HEK293 (cell line): ENCODE measurements around the gene JAGN1.
A peak's percentile ranks its signal among the peaks of the same experiment; 100 is the strongest.
"Not testable (repeated sequence)": the region's sequence is repeated elsewhere in the genome, so short reads cannot be mapped to it uniquely, and the experiment has no call there.

Source experiments
- CTCF ChIA-PET: fragments of 350-600 bp; formaldehyde crosslinking; extraction: SDS; loops from one replicate; lab custom pipeline; 2021; ENCODE audit warnings: antibody characterized with exemption; lab: Yijun Ruan, JAX
- POLR2A ChIA-PET: fragments of 300-600 bp; formaldehyde crosslinking; extraction: SDS; loops from one replicate; lab custom pipeline; 2020; ENCODE audit warnings: antibody characterized with exemption, inconsistent platforms; lab: Yijun Ruan, JAX
- H3K27ac ChIP-seq: fragments of 200-500 bp; sonication (Bioruptor generic); 2 replicates; pipeline ENCODE4 v1.5.1; 2014; ENCODE audit warnings: low read depth, low read length, control low read depth, inconsistent platforms; ENCODE audit errors: extremely low read depth
- H3K36me3 ChIP-seq, 2 experiments: fragments of 200-500 bp in 1 of 2; sonication (Bioruptor generic) in 1 of 2; 1 replicate in 1 of 2; 2 replicates in 1 of 2; pipeline ENCODE4 v1.5.1; 2014 to 2017; ENCODE audit warnings: inconsistent platforms in 2 of 2, low read length in 2 of 2; ENCODE audit not compliant: control insufficient read depth in 2 of 2, insufficient read depth in 1 of 2
- H3K4me1 ChIP-seq: fragments of 200-500 bp; sonication (Bioruptor generic); 2 replicates; pipeline ENCODE4 v1.5.1; 2014; ENCODE audit warnings: mild to moderate bottlenecking, low read length, inconsistent platforms; ENCODE audit not compliant: control insufficient read depth, insufficient read depth
- H3K4me3 ChIP-seq: 2 replicates; pipeline ENCODE4 v1.5.1; 2011; ENCODE audit warnings: low read depth, mild to moderate bottlenecking, control low read depth, low read length, moderate library complexity
- H3K9me3 ChIP-seq: fragments of 200-500 bp; sonication (Bioruptor generic); 2 replicates; pipeline ENCODE4 v1.5.1; 2014; ENCODE audit warnings: low read depth, low read length, inconsistent platforms; ENCODE audit not compliant: control insufficient read depth, insufficient read depth
- KLF1 ChIP-seq: fragments of 450-650 bp; formaldehyde crosslinking; IDR thresholded peaks from 2 replicates; pipeline ENCODE4 v1.5.1; 2016; ENCODE audit warnings: missing biosample characterization, missing genetic modification characterization
- KLF16 ChIP-seq: fragments of 450-650 bp; formaldehyde crosslinking; IDR thresholded peaks from 2 replicates; pipeline ENCODE4 v1.5.1; 2017; ENCODE audit warnings: missing biosample characterization, missing genetic modification characterization
- SCRT1 ChIP-seq: fragments of 450-650 bp; formaldehyde crosslinking; IDR thresholded peaks from 2 replicates; pipeline ENCODE4 v1.5.1; 2016; ENCODE audit warnings: missing biosample characterization, missing genetic modification characterization, borderline replicate concordance
- SCRT2 ChIP-seq: fragments of 450-650 bp; formaldehyde crosslinking; IDR thresholded peaks from 2 replicates; pipeline ENCODE4 v1.5.1; 2016; ENCODE audit warnings: missing biosample characterization, missing genetic modification characterization
- WT1 ChIP-seq: fragments of 450-650 bp; formaldehyde crosslinking; IDR thresholded peaks from 2 replicates; pipeline ENCODE4 v1.5.1; 2016; ENCODE audit warnings: missing biosample characterization, missing genetic modification characterization
- ZNF654 ChIP-seq: fragments of 450-650 bp; formaldehyde crosslinking; IDR thresholded peaks from 2 replicates; pipeline ENCODE4 v1.5.1; 2016; ENCODE audit warnings: low read depth, missing biosample characterization, missing genetic modification characterization
- ZSCAN4 ChIP-seq: fragments of 450-650 bp; formaldehyde crosslinking; IDR thresholded peaks from 2 replicates; pipeline ENCODE4 v1.5.1; 2017; ENCODE audit warnings: missing biosample characterization, missing genetic modification characterization
- TF ChIP-seq, protein P1 (sequence below): fragments of 450-650 bp; formaldehyde crosslinking; IDR thresholded peaks from 2 replicates; pipeline ENCODE4 v1.5.1; 2016; ENCODE audit warnings: missing biosample characterization, missing genetic modification characterization
- TF ChIP-seq, protein P2 (sequence below): fragments of 450-650 bp; formaldehyde crosslinking; IDR thresholded peaks from 2 replicates; pipeline ENCODE4 v1.5.1; 2016; ENCODE audit warnings: missing biosample characterization, missing genetic modification characterization
- TF ChIP-seq, protein P3 (sequence below): fragments of 450-650 bp; formaldehyde crosslinking; IDR thresholded peaks from 2 replicates; pipeline ENCODE4 v1.5.1; 2017; ENCODE audit warnings: missing biosample characterization, missing genetic modification characterization

The JAGN1 gene

DNA sequence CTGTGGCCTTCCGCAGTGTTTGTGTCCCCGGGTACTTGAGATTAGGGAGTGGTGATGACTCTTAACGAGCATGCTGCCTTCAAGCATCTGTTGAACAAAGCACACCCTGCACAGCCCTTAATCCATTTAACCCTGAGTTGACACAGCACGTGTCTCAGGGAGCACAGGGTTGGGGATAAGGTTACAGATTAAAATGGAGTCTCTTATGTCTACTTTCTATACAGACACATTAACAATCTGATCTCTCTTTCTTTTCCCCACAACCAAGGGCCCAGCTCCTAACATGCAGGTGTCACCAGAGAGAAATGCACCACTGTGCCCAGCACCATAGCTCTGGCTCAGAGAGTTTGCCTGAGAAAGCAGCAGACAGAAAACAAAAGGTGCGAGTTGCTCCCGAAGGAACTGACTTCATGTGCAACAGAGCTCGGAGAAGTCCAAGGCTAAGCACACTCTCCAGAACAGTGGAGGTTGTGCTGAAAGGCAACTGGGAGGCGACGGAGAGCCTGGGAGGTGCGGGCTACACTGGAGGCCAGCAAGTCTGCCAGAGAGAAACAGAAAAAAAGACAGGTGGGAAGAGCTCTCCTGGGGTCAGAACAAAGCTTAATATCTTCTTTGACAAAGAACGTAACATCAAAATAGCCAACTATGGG lies 36.0 kb upstream of the JAGN1 start:
- CTCF ChIA-PET: interaction anchor here (0.7 to 1.2 kb wide), 2 partner anchors 59 to 92 kb away, joined by 3 to 4 read pairs; no protein-coding TSS in a partner anchor
- H3K36me3 ChIP-seq, POLR2A ChIA-PET, H3K4me1 ChIP-seq, H3K27ac ChIP-seq, H3K9me3 ChIP-seq, H3K4me3 ChIP-seq: not testable (repeated sequence)
- peak; percentile 80 for TF ChIP-seq WT1 (tag by site-specific recombination)
- TF ChIP-seq SCRT2 (tag by site-specific recombination): 0 out of 2 replicates have a peak, but pooled peaks have one; percentile 13
- 0 out of 2 replicates have a peak, but pooled peaks have one; percentile 24 for TF ChIP-seq KLF1 (tag by site-specific recombination)
- TF ChIP-seq, protein P1, sequence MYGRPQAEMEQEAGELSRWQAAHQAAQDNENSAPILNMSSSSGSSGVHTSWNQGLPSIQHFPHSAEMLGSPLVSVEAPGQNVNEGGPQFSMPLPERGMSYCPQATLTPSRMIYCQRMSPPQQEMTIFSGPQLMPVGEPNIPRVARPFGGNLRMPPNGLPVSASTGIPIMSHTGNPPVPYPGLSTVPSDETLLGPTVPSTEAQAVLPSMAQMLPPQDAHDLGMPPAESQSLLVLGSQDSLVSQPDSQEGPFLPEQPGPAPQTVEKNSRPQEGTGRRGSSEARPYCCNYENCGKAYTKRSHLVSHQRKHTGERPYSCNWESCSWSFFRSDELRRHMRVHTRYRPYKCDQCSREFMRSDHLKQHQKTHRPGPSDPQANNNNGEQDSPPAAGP (tag by site-specific recombination): 0 out of 2 replicates have a peak, but pooled peaks have one; percentile 49

DNA sequence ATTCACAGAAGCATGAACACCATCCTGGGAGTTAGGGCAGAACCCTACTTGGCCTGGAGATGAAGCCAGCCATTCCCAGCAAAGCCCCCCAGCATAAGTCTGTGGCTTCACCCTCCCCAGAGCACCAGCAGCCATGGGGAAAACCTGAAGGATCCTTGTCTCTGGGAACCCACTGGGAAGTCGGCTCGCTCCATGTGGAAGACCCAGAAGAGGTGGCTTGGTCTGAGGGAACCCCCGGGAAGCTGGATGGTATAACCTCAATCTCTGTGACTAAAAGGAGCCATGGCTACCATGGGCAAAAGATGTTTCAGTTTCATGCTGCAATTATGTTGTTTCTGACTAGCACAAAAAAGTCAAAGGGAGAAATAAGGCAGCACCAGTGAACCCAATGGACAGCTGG lies 34.8 kb upstream of the JAGN1 start:
- no peak for TF ChIP-seq ZSCAN4
- TF ChIP-seq, protein P2, sequence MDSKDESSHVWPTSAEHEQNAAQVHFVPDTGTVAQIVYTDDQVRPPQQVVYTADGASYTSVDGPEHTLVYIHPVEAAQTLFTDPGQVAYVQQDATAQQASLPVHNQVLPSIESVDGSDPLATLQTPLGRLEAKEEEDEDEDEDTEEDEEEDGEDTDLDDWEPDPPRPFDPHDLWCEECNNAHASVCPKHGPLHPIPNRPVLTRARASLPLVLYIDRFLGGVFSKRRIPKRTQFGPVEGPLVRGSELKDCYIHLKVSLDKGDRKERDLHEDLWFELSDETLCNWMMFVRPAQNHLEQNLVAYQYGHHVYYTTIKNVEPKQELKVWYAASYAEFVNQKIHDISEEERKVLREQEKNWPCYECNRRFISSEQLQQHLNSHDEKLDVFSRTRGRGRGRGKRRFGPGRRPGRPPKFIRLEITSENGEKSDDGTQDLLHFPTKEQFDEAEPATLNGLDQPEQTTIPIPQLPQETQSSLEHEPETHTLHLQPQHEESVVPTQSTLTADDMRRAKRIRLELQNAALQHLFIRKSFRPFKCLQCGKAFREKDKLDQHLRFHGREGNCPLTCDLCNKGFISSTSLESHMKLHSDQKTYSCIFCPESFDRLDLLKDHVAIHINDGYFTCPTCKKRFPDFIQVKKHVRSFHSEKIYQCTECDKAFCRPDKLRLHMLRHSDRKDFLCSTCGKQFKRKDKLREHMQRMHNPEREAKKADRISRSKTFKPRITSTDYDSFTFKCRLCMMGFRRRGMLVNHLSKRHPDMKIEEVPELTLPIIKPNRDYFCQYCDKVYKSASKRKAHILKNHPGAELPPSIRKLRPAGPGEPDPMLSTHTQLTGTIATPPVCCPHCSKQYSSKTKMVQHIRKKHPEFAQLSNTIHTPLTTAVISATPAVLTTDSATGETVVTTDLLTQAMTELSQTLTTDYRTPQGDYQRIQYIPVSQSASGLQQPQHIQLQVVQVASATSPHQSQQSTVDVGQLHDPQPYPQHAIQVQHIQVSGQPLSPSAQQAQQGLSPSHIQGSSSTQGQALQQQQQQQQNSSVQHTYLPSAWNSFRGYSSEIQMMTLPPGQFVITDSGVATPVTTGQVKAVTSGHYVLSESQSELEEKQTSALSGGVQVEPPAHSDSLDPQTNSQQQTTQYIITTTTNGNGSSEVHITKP (tag by site-specific recombination): peak; percentile 55
- TF ChIP-seq, all 188 proteins: peak for 1
- ChIA-PET POLR2A (no interaction called here), CTCF (no interaction called here)
- no peaks in the 10 kb centered on the region for H3K9me3 ChIP-seq
- H3K36me3 ChIP-seq: no peaks in the 10 kb centered on the region
- H3K4me1 ChIP-seq: no peaks in the 10 kb centered on the region
- H3K4me3 ChIP-seq: no peak overlapping the region
- H3K27ac ChIP-seq: no peak overlapping the region

- Histone ChIP-seq H3K27ac (no peak overlapping the region), H3K4me1 (peaks cover 5% of the 10 kb centered on the region; the same call in 1 of the 2 replicates), H3K9me3 (no peaks in the 10 kb centered on the region), H3K36me3 (no peaks in the 10 kb centered on the region), H3K4me3 (no peak overlapping the region)
- CTCF ChIA-PET: interaction anchor here (2.1 kb wide), 1 partner anchor 11 kb away, joined by 9 read pairs; no protein-coding TSS in a partner anchor
- TF ChIP-seq SCRT2 (tag by site-specific recombination): peak; percentile 91
- no peak for TF ChIP-seq ZNF654
- peak; percentile 74 for TF ChIP-seq SCRT1 (tag by site-specific recombination)
- no peak for TF ChIP-seq KLF16
- TF ChIP-seq, protein P3, sequence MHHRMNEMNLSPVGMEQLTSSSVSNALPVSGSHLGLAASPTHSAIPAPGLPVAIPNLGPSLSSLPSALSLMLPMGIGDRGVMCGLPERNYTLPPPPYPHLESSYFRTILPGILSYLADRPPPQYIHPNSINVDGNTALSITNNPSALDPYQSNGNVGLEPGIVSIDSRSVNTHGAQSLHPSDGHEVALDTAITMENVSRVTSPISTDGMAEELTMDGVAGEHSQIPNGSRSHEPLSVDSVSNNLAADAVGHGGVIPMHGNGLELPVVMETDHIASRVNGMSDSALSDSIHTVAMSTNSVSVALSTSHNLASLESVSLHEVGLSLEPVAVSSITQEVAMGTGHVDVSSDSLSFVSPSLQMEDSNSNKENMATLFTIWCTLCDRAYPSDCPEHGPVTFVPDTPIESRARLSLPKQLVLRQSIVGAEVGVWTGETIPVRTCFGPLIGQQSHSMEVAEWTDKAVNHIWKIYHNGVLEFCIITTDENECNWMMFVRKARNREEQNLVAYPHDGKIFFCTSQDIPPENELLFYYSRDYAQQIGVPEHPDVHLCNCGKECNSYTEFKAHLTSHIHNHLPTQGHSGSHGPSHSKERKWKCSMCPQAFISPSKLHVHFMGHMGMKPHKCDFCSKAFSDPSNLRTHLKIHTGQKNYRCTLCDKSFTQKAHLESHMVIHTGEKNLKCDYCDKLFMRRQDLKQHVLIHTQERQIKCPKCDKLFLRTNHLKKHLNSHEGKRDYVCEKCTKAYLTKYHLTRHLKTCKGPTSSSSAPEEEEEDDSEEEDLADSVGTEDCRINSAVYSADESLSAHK (tag by site-specific recombination): no peak
- POLR2A ChIA-PET: no interaction called here
Observed at GRCh38 chr3:9859530-9860025, 30.8 kb upstream of the JAGN1 start.
